ENCODE results near the gene PKP4. TPM values are rescaled to one million over a fixed set of nuclear protein-coding genes. Genes with fewer than 3 reads are reported as not detected.

Gene PKP4
- polyA plus RNA-seq, 1 donor from 2014 or later = 24.2 TPM

DNA sequence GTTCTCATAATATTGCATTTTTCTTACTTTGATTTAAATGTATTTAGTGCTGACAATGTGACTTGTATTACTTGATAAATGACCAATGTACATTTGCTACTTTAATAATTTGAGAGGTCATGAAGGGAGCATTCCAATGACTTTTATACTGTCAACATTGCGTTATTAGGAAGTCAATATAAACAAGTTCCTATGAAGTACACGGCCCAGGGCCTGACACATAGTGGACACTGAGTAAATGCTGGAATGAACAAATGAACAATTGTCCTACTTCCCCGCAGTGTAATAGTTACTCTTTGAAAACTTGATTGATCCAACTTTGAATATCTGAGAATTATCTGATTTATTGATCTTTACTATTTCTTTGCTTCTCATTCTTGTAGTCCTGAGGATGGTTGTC lies 47.3 kb downstream of the PKP4 start:
- H4K20me1 ChIP-seq (ENCODE audit: insufficient read depth) = no peaks in the 10 kb centered on the region
- H3K79me2 ChIP-seq (replicated peaks; ENCODE audit: insufficient read depth, low read length) = no peaks in the 10 kb centered on the region
- no peak overlapping the region for H3K4me2 ChIP-seq (ENCODE audit: low read length)
- H3F3A ChIP-seq (ENCODE audit: insufficient read depth, low read length, poor library complexity, severe bottlenecking) = no peaks in the 10 kb centered on the region
- H3K27ac ChIP-seq (ENCODE audit: low read length) = no peak overlapping the region
- no peaks in the 10 kb centered on the region for H3K36me3 ChIP-seq (ENCODE audit: insufficient read depth, low read length)
- H2AFZ ChIP-seq (ENCODE audit: low read depth, low read length) = no peak overlapping the region
- H3K27me3 ChIP-seq (ENCODE audit: insufficient read depth, low read depth, low read length) = no peaks in the 10 kb centered on the region
- H3K9ac ChIP-seq (ENCODE audit: low read length) = no peak overlapping the region
- H3K9me3 ChIP-seq (ENCODE audit: low read length) = no peaks in the 10 kb centered on the region
- TF ChIP-seq EZH2 (IDR thresholded peaks at IDR 0.05; ENCODE audit: borderline replicate concordance, insufficient read depth, low read length, poor library complexity, severe bottlenecking) = no peak
- no peak for TF ChIP-seq SMC3 (conservative IDR thresholded peaks at IDR 0.05; ENCODE audit: poor library complexity)
- TF ChIP-seq RAD21 (conservative IDR thresholded peaks at IDR 0.05) = no peak
- TF ChIP-seq MXI1 (conservative IDR thresholded peaks at IDR 0.05; ENCODE audit: poor library complexity, severe bottlenecking) = no peak
- no peak for TF ChIP-seq CTCF (IDR thresholded peaks at IDR 0.05; ENCODE audit: poor library complexity, severe bottlenecking)
- no peak for TF ChIP-seq POLR2AphosphoS5 (IDR thresholded peaks at IDR 0.05)
- TF ChIP-seq EP300 (conservative IDR thresholded peaks at IDR 0.05; ENCODE audit: poor library complexity, severe bottlenecking) = no peak
- TF ChIP-seq TAF1 (IDR thresholded peaks at IDR 0.05; ENCODE audit: low read depth) = no peak
- TF ChIP-seq, protein P1, sequence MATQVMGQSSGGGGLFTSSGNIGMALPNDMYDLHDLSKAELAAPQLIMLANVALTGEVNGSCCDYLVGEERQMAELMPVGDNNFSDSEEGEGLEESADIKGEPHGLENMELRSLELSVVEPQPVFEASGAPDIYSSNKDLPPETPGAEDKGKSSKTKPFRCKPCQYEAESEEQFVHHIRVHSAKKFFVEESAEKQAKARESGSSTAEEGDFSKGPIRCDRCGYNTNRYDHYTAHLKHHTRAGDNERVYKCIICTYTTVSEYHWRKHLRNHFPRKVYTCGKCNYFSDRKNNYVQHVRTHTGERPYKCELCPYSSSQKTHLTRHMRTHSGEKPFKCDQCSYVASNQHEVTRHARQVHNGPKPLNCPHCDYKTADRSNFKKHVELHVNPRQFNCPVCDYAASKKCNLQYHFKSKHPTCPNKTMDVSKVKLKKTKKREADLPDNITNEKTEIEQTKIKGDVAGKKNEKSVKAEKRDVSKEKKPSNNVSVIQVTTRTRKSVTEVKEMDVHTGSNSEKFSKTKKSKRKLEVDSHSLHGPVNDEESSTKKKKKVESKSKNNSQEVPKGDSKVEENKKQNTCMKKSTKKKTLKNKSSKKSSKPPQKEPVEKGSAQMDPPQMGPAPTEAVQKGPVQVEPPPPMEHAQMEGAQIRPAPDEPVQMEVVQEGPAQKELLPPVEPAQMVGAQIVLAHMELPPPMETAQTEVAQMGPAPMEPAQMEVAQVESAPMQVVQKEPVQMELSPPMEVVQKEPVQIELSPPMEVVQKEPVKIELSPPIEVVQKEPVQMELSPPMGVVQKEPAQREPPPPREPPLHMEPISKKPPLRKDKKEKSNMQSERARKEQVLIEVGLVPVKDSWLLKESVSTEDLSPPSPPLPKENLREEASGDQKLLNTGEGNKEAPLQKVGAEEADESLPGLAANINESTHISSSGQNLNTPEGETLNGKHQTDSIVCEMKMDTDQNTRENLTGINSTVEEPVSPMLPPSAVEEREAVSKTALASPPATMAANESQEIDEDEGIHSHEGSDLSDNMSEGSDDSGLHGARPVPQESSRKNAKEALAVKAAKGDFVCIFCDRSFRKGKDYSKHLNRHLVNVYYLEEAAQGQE (IDR thresholded peaks at IDR 0.05; ENCODE audit: borderline replicate concordance) = no peak
- no peak overlapping the region for H3K4me3 ChIP-seq (ENCODE audit: low read length)
- H3K9me2 ChIP-seq (ENCODE audit: insufficient read depth, low read length) = no peaks in the 10 kb centered on the region

- Histone ChIP-seq H3K9me2 (ENCODE audit: insufficient read depth, low read length) (no peaks in the 10 kb centered on the region), H2AFZ (ENCODE audit: low read depth, low read length) (no peak overlapping the region), H3K4me2 (ENCODE audit: low read length) (no peak overlapping the region), H4K20me1 (ENCODE audit: insufficient read depth) (no peaks in the 10 kb centered on the region), H3K36me3 (ENCODE audit: insufficient read depth, low read length) (no peaks in the 10 kb centered on the region), H3K27me3 (ENCODE audit: insufficient read depth, low read depth, low read length) (no peaks in the 10 kb centered on the region), H3K4me3 (ENCODE audit: low read length) (no peak overlapping the region), H3K9ac (ENCODE audit: low read length) (no peak overlapping the region), H3K9me3 (ENCODE audit: low read length) (no peaks in the 10 kb centered on the region), H3K27ac (ENCODE audit: low read length) (no peak overlapping the region), H3F3A (ENCODE audit: insufficient read depth, low read length, poor library complexity, severe bottlenecking) (no peaks in the 10 kb centered on the region), H3K79me2 (replicated peaks; ENCODE audit: insufficient read depth, low read length) (no peaks in the 10 kb centered on the region)
- TF ChIP-seq EZH2 (IDR thresholded peaks at IDR 0.05; ENCODE audit: borderline replicate concordance, insufficient read depth, low read length, poor library complexity, severe bottlenecking) (no peak), MXI1 (conservative IDR thresholded peaks at IDR 0.05; ENCODE audit: poor library complexity, severe bottlenecking) (no peak), RAD21 (conservative IDR thresholded peaks at IDR 0.05) (no peak), CTCF (IDR thresholded peaks at IDR 0.05; ENCODE audit: poor library complexity, severe bottlenecking) (no peak), EP300 (conservative IDR thresholded peaks at IDR 0.05; ENCODE audit: poor library complexity, severe bottlenecking) (no peak), POLR2AphosphoS5 (IDR thresholded peaks at IDR 0.05) (no peak)
- TF ChIP-seq, protein P1 (IDR thresholded peaks at IDR 0.05; ENCODE audit: borderline replicate concordance) = no peak
Observed at GRCh38 chr2:158505448-158505934, 48.7 kb downstream of the PKP4 start.
